HAP-1 (cell line): ENCODE measurements around the gene FRYL.
A peak's percentile ranks its signal among the peaks of the same experiment; 100 is the strongest.

Source experiments
- DNase-seq, 2 experiments: peaks; one replicate each; pipeline ENCODE4 v3.0.0-alpha.2; 2016 to 2020; ENCODE audit warnings: low spot score in 2 of 2
- H3K27me3 ChIP-seq: fragments of 250-450 bp; sonication (Bioruptor Pico); 2 replicates; pipeline ENCODE4 v1.5.1; 2020; ENCODE audit warnings: low read depth, mild to moderate bottlenecking, moderate library complexity
- H3K36me3 ChIP-seq: fragments of 250-450 bp; sonication (Bioruptor Pico); replicated peaks from 2 replicates; pipeline ENCODE4 v1.5.1; 2020; ENCODE audit warnings: mild to moderate bottlenecking
- H3K4me1 ChIP-seq: fragments of 250-450 bp; sonication (Bioruptor Pico); 2 replicates; pipeline ENCODE4 v1.5.1; 2020; ENCODE audit warnings: mild to moderate bottlenecking
- H3K4me3 ChIP-seq: fragments of 250-450 bp; sonication (Bioruptor Pico); 2 replicates; pipeline ENCODE4 v1.5.1; 2020; ENCODE audit warnings: mild to moderate bottlenecking, moderate library complexity
- H3K9me3 ChIP-seq: fragments of 250-450 bp; sonication (Bioruptor Pico); 2 replicates; pipeline ENCODE4 v1.5.1; 2020; ENCODE audit warnings: mild to moderate bottlenecking, moderate library complexity
- in situ Hi-C: fragments of 300-500 bp; cut with MboI; formaldehyde crosslinking; loops from 3 replicates; pipeline ENCODE4 v1.14.3; 2020; ENCODE audit warnings: low sequenced_read_pairs, inconsistent platforms, mixed read lengths

The FRYL gene

DNA sequence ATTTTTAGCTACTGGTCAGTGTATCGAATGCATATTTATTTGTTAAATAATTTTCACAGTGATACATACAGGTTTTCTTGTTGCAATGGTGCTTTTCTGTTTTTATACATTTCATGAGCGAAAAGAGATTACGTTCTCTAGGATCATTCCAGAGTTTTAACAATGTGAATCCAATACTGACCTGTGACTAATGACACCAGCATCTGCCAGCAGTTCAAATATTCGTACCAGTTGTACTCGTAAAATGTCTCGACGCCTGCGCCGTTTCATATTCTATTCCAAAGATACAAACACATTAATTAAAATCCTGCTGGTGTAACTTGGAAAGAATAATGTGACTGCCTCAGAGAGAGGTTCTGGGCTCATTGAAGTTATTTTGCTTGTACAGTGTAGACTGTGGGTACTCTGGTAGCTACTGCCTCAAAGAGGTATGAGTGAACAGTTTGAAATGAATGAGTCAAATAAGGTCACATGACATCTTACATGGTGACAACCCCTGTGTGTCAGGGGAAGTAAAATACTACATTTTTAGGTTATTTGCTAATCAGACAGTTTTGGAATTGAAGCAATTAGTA, 209.3 kb downstream of the FRYL start:
- H3K36me3 ChIP-seq = peaks cover 10% of the 10 kb centered on the region; the same call in 1 of the 2 replicates
- no peaks in the 10 kb centered on the region for H3K9me3 ChIP-seq
- in situ Hi-C loops = loop anchor here (25.0 kb wide), 1 partner anchor 433 kb away; the partner anchor contains the start of gene TXK
- no peaks in the 10 kb centered on the region for H3K4me1 ChIP-seq
- no peak overlapping the region for H3K4me3 ChIP-seq
- no peaks in the 10 kb centered on the region for H3K27me3 ChIP-seq
- no peak for DNase-seq

DNA sequence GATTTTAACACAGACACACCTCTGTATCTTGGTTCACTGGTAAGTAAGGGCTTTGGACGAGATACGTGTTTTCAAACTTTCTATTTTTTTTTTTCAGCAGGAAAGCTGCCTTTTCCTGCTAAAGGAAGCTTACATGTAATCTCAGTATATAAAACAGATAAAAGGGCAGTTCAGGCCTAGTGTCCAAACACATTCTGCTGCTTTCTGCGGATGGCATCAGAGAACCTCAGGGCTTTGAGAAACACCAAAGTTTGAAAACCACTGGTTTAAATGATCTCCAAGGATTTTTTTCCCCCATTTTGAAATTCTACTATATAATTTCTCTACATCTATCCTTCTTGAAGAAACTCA, 214.1 kb downstream of the FRYL start:
- DNase-seq = no peak
- in situ Hi-C loops = loop anchor here (10.0 to 25.0 kb wide), 2 partner anchors 389 to 429 kb away; partner anchors contain the start of gene TXK

DNA sequence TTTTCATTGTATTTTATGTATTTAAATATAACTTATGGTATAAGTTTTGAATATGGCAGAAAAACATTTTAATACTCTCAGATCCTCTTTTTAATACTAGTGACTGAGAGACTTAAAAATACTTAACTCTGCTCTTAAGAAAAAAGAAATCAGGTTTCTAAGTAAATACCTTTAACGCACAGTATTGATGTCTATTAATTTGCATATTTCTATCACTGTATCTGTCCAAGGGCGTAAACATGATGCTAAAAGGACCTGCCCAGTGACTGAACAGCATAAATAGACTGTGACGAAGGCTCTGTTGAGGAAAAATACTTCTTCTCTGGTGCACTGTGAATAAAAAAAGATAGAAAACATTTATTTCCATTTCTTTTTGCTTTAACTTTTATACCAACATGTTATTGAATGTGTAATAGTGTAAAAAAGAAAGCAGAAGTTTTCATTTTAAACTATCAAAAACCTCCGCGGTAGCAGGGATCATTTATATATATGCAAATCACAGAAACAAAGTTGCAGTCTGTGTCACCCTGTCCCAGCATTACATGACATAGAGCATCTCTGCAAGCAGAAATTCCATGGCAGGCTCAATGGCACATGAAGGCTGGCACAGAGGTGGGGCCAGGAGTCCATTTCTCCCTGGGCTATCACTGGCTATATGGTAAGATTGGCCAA, 214.6 kb downstream of the FRYL start:
- Histone ChIP-seq H3K4me1 (no peaks in the 10 kb centered on the region), H3K27me3 (no peaks in the 10 kb centered on the region), H3K9me3 (no peaks in the 10 kb centered on the region), H3K36me3 (peaks cover 3% of the 10 kb centered on the region; the same call in 1 of the 2 replicates), H3K4me3 (no peak overlapping the region)
- in situ Hi-C loops = loop anchor here (10.0 to 25.0 kb wide), 2 partner anchors 389 to 428 kb away; partner anchors contain the start of gene TXK
- DNase-seq = no peak

More for the DNA sequence above, 214.1 kb downstream of the FRYL start:
- H3K4me1 ChIP-seq = no peaks in the 10 kb centered on the region
- no peak overlapping the region for H3K4me3 ChIP-seq
- H3K9me3 ChIP-seq = no peaks in the 10 kb centered on the region
- H3K36me3 ChIP-seq = peaks cover 3% of the 10 kb centered on the region; the same call in 1 of the 2 replicates
- no peaks in the 10 kb centered on the region for H3K27me3 ChIP-seq

DNA sequence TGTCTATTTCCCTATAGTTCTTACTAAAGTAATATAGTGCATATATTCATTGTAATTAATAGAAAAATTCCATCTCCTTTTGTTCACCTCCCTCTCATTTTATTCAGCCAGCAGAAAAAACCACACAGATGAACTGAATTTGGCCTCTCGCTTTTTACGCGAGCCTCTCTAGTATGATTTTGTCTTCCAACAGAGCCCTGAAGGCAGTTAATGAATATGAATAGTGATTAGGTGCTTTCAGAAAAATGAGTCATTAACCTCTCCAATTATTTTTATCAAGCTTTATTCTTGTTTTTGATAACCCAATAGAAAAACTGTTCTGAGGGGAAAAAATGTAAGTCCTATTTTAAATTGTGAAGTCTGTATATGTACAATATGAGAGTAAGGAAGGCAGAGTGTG, 215.9 kb downstream of the FRYL start:
- Histone ChIP-seq H3K4me3 (no peak overlapping the region), H3K36me3 (peaks cover 3% of the 10 kb centered on the region; the same call in 1 of the 2 replicates), H3K9me3 (no peaks in the 10 kb centered on the region), H3K27me3 (no peaks in the 10 kb centered on the region), H3K4me1 (no peaks in the 10 kb centered on the region)
- DNase-seq = no peak
- in situ Hi-C loops = loop anchor here (10.0 to 25.0 kb wide), 2 partner anchors 391 to 427 kb away; partner anchors contain the start of gene TXK

DNA sequence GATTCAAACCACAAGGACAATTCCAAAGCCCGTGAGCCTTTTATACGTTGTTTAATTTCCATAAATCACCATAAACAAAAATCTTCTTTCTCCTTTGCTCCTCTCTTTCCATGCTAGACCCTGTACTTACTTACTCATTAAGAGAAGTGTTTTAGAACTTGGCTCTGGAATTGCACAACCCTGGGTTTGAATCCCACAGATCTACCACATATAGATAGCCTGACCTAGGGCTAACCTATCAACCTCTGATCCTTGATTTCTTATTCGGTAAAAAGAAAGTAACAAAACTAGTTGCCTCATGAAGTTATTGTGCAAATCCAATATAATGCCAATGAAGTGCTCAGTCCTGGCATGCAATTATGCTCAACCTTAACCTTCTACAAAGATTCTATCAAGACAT, 221.3 kb downstream of the FRYL start:
- H3K9me3 ChIP-seq = no peaks in the 10 kb centered on the region
- no peaks in the 10 kb centered on the region for H3K27me3 ChIP-seq
- no peaks in the 10 kb centered on the region; the same call in 1 of the 2 replicates for H3K36me3 ChIP-seq
- no peak overlapping the region for H3K4me3 ChIP-seq
- DNase-seq = no peak
- H3K4me1 ChIP-seq = no peaks in the 10 kb centered on the region
- in situ Hi-C loops = loop anchor here (25.0 kb wide), 1 partner anchor 422 kb away; the partner anchor contains the start of gene TXK

GRCh38 chr4:48558026-48558425, 222.1 kb downstream of the FRYL start:
- Histone ChIP-seq H3K27me3 (no peaks in the 10 kb centered on the region), H3K9me3 (no peaks in the 10 kb centered on the region), H3K4me1 (no peaks in the 10 kb centered on the region), H3K36me3 (no peaks in the 10 kb centered on the region; the same call in 1 of the 2 replicates), H3K4me3 (no peak overlapping the region)
- no peak for DNase-seq
- in situ Hi-C loops = loop anchor here (25.0 kb wide), 1 partner anchor 421 kb away; the partner anchor contains the start of gene TXK

- H3K9me3 ChIP-seq = no peaks in the 10 kb centered on the region
- H3K4me1 ChIP-seq = no peaks in the 10 kb centered on the region
- no peaks in the 10 kb centered on the region for H3K27me3 ChIP-seq
- in situ Hi-C loops = loop anchor here (25.0 kb wide), 1 partner anchor 420 kb away; the partner anchor contains the start of gene TXK
- DNase-seq = no peak
- no peak overlapping the region for H3K4me3 ChIP-seq
- H3K36me3 ChIP-seq = no peaks in the 10 kb centered on the region; the same call in 1 of the 2 replicates
Observed at GRCh38 chr4:48557478-48557877, 222.6 kb downstream of the FRYL start.

DNA sequence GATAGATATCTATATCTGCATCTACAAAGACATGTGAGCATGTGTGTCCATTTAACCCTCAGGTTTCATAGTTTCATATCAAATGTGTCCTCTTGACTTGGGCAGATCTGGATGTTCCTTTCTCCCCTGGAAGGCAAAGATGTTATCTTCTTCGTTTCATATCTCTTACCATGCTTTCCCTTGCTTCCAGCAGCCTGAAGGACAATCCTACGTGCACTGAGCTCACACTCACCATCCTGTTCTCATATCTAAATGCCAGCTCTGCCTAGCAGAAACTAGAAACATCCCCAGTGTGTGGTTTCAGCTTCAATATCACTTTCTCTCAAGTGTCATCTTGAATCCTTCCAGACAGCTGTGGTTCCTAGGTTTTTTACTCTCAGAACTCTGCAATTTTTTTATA, 223.8 kb downstream of the FRYL start:
- H3K27me3 ChIP-seq = no peaks in the 10 kb centered on the region
- H3K4me3 ChIP-seq = no peak overlapping the region
- no peaks in the 10 kb centered on the region; the same call in 1 of the 2 replicates for H3K36me3 ChIP-seq
- no peak for DNase-seq
- no peaks in the 10 kb centered on the region for H3K4me1 ChIP-seq
- in situ Hi-C loops = loop anchor here (25.0 kb wide), 1 partner anchor 419 kb away; the partner anchor contains the start of gene TXK
- no peaks in the 10 kb centered on the region for H3K9me3 ChIP-seq

DNA sequence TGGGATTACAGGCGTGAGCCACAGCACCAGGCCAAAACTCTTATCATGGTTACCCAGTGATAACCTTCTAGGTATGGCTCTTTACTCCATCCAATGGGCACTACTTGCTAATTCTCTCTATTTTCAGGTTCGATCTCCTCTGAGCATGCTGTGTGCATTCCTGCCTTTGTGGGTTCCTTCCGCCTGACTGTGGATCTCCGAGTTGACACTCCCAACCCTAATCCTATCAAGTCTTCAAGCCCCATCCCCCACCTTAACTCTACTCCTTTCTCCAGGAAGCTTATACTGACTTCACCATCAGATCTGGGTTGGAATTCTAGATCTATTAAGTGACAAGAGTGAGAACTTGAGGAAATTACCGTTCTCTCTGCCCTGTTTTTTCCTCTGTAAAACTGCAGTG, 225.5 kb downstream of the FRYL start:
- H3K4me1 ChIP-seq = no peaks in the 10 kb centered on the region
- in situ Hi-C loops = loop anchor here (25.0 kb wide), 1 partner anchor 417 kb away; the partner anchor contains the start of gene TXK
- H3K9me3 ChIP-seq = no peaks in the 10 kb centered on the region
- no peak overlapping the region for H3K4me3 ChIP-seq
- peaks cover 2% of the 10 kb centered on the region; the same call in 1 of the 2 replicates for H3K36me3 ChIP-seq
- DNase-seq = no peak
- H3K27me3 ChIP-seq = no peaks in the 10 kb centered on the region

- Histone ChIP-seq H3K4me1 (no peaks in the 10 kb centered on the region), H3K36me3 (peaks cover 2% of the 10 kb centered on the region; the same call in 1 of the 2 replicates), H3K9me3 (no peaks in the 10 kb centered on the region), H3K27me3 (no peaks in the 10 kb centered on the region), H3K4me3 (no peak overlapping the region)
- DNase-seq = no peak
- in situ Hi-C loops = loop anchor here (25.0 kb wide), 1 partner anchor 416 kb away; the partner anchor contains the start of gene TXK
Observed at GRCh38 chr4:48553720-48554119, 226.4 kb downstream of the FRYL start.

GRCh38 chr4:48546336-48546735, 233.7 kb downstream of the FRYL start:
- Histone ChIP-seq H3K36me3 (peaks cover 20% of the 10 kb centered on the region), H3K27me3 (no peaks in the 10 kb centered on the region), H3K4me3 (no peak overlapping the region), H3K4me1 (no peaks in the 10 kb centered on the region), H3K9me3 (no peaks in the 10 kb centered on the region)
- in situ Hi-C loops = no loop called here
- peak; percentile 28 to 67 for DNase-seq

DNA sequence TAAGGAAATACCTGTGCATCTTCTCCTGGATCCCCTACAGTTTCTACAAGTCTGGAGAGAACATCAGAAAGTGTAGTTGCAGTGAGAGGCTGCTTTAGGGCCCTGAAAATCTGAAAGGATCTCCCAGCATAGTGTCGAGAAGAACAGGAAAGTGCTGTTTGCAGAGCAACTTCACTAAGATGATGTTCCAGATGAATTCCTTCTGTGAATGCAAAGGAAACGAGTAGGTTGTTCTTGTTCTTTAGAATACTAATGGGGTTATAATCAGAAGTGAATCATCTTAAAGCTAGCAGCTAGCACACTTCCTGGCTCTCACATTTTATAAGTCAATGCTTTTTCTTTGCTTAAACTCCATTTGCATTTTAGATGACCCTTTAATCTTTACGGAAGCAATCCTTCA, 236.3 kb downstream of the FRYL start:
- in situ Hi-C loops = no loop called here
- H3K36me3 ChIP-seq = peaks cover 23% of the 10 kb centered on the region

GRCh38 chr4:48542888-48543287, 237.2 kb downstream of the FRYL start:
- Histone ChIP-seq H3K27me3 (no peaks in the 10 kb centered on the region), H3K36me3 (peaks cover 23% of the 10 kb centered on the region), H3K9me3 (no peaks in the 10 kb centered on the region), H3K4me1 (no peaks in the 10 kb centered on the region), H3K4me3 (no peak overlapping the region)
- in situ Hi-C loops = no loop called here
- DNase-seq = no peak

More for the DNA sequence above, 236.3 kb downstream of the FRYL start:
- H3K4me1 ChIP-seq = no peaks in the 10 kb centered on the region
- DNase-seq = no peak
- no peaks in the 10 kb centered on the region for H3K27me3 ChIP-seq
- no peak overlapping the region for H3K4me3 ChIP-seq
- H3K9me3 ChIP-seq = no peaks in the 10 kb centered on the region

- no peaks in the 10 kb centered on the region for H3K4me1 ChIP-seq
- in situ Hi-C loops = no loop called here
- no peaks in the 10 kb centered on the region for H3K27me3 ChIP-seq
- no peak for DNase-seq
- H3K36me3 ChIP-seq = peaks cover 14% of the 10 kb centered on the region
- no peak overlapping the region for H3K4me3 ChIP-seq
- no peaks in the 10 kb centered on the region for H3K9me3 ChIP-seq
Observed at GRCh38 chr4:48539597-48539996, 240.5 kb downstream of the FRYL start.
